ENCODE results near the gene SLC32A1. TPM values are rescaled to one million over a fixed set of nuclear protein-coding genes. Genes with fewer than 3 reads are reported as not detected.

Gene SLC32A1
- total and polyA plus RNA-seq, 2 of the 13 experiments (the other 11 are each of a cell fraction or from before 2014, with no cell fraction given) = not detected

DNA sequence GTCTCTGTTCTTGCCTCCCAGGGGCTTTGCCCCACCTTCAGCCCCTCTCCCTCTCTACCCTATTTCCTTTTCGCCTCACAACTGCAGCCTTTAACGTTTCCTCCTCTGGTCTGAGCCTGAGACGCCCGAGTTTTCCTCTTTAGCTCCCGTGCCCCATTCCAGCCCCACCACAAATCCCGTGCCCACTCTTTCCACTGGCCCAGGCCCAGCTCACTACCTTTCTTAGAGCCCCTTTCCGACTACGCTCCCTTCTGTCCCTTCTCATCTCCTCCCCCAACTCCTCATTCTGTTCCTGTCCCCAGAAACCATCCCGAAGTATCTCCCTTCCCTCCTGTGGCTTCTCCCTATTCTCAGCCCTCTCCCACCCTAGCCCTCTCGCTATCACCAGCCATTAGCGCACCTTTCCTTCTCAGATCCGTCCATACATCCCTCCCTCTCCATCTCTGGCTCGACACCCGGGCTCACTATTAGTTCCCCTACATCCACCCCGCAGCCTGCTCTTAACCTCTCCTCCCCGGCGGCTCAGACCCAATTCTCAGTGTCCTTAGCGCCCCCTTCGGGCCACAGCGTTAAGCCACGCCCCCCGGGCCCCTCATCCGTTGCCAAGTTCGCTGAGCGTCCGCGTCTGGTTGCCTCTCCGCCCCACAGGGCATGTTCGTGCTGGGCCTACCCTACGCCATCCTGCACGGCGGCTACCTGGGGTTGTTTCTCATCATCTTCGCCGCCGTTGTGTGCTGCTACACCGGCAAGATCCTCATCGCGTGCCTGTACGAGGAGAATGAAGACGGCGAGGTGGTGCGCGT lies 2.7 kb downstream of the SLC32A1 start (continued):
- TF ChIP-seq, protein P1, sequence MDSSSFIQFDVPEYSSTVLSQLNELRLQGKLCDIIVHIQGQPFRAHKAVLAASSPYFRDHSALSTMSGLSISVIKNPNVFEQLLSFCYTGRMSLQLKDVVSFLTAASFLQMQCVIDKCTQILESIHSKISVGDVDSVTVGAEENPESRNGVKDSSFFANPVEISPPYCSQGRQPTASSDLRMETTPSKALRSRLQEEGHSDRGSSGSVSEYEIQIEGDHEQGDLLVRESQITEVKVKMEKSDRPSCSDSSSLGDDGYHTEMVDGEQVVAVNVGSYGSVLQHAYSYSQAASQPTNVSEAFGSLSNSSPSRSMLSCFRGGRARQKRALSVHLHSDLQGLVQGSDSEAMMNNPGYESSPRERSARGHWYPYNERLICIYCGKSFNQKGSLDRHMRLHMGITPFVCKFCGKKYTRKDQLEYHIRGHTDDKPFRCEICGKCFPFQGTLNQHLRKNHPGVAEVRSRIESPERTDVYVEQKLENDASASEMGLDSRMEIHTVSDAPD (CRISPR knock-in tag; IDR thresholded peaks at IDR 0.05) = no peak
- peak; percentile 76; the same call in 1 of the 2 replicates for TF ChIP-seq SP4 (CRISPR knock-in tag; IDR thresholded peaks at IDR 0.05)
- no peak for TF ChIP-seq GMEB2 (CRISPR knock-in tag; IDR thresholded peaks at IDR 0.05; ENCODE audit: low read depth)
- no peak for TF ChIP-seq ZNF441 (CRISPR knock-in tag; IDR thresholded peaks at IDR 0.05; ENCODE audit: borderline replicate concordance)
- TF ChIP-seq, protein P2, sequence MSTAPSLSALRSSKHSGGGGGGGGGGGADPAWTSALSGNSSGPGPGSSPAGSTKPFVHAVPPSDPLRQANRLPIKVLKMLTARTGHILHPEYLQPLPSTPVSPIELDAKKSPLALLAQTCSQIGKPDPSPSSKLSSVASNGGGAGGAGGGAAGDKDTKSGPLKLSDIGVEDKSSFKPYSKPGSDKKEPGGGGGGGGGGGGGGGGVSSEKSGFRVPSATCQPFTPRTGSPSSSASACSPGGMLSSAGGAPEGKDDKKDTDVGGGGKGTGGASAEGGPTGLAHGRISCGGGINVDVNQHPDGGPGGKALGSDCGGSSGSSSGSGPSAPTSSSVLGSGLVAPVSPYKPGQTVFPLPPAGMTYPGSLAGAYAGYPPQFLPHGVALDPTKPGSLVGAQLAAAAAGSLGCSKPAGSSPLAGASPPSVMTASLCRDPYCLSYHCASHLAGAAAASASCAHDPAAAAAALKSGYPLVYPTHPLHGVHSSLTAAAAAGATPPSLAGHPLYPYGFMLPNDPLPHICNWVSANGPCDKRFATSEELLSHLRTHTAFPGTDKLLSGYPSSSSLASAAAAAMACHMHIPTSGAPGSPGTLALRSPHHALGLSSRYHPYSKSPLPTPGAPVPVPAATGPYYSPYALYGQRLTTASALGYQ (CRISPR knock-in tag; IDR thresholded peaks at IDR 0.05) = no peak
- TF ChIP-seq NR2C2 (CRISPR knock-in tag; IDR thresholded peaks at IDR 0.05; ENCODE audit: borderline replicate concordance) = no peak
- TF ChIP-seq ZNF335 (CRISPR knock-in tag; IDR thresholded peaks at IDR 0.05) = no peak
- TF ChIP-seq KLF6 (CRISPR knock-in tag; IDR thresholded peaks at IDR 0.05) = no peak
- 0 out of 2 replicates have a peak, but pooled peaks have one; percentile 17 for TF ChIP-seq ZFY (CRISPR knock-in tag; IDR thresholded peaks at IDR 0.05)
- TF ChIP-seq RFXANK (CRISPR knock-in tag; IDR thresholded peaks at IDR 0.05) = no peak
- no peak for TF ChIP-seq BORCS8-MEF2B (CRISPR knock-in tag; IDR thresholded peaks at IDR 0.05)
- no peak for TF ChIP-seq ZNF644 (CRISPR knock-in tag; IDR thresholded peaks at IDR 0.05; ENCODE audit: low read depth)
- TF ChIP-seq DDIT3 (CRISPR knock-in tag; IDR thresholded peaks at IDR 0.05) = no peak
- TF ChIP-seq ZNF33A (CRISPR knock-in tag; IDR thresholded peaks at IDR 0.05; ENCODE audit: borderline replicate concordance) = no peak
- TF ChIP-seq ZNF563 (CRISPR knock-in tag; IDR thresholded peaks at IDR 0.05) = no peak
- TF ChIP-seq, protein P3, sequence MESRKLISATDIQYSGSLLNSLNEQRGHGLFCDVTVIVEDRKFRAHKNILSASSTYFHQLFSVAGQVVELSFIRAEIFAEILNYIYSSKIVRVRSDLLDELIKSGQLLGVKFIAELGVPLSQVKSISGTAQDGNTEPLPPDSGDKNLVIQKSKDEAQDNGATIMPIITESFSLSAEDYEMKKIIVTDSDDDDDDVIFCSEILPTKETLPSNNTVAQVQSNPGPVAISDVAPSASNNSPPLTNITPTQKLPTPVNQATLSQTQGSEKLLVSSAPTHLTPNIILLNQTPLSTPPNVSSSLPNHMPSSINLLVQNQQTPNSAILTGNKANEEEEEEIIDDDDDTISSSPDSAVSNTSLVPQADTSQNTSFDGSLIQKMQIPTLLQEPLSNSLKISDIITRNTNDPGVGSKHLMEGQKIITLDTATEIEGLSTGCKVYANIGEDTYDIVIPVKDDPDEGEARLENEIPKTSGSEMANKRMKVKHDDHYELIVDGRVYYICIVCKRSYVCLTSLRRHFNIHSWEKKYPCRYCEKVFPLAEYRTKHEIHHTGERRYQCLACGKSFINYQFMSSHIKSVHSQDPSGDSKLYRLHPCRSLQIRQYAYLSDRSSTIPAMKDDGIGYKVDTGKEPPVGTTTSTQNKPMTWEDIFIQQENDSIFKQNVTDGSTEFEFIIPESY (CRISPR knock-in tag; IDR thresholded peaks at IDR 0.05) = peak; percentile 79
- no peak for TF ChIP-seq BRCA1 (CRISPR knock-in tag; IDR thresholded peaks at IDR 0.05)
- TF ChIP-seq KLF13 (CRISPR knock-in tag; IDR thresholded peaks at IDR 0.05) = no peak
- TF ChIP-seq STAT5B (CRISPR knock-in tag; IDR thresholded peaks at IDR 0.05) = no peak
- no peak for TF ChIP-seq TBL1XR1 (IDR thresholded peaks at IDR 0.05; ENCODE audit: borderline replicate concordance, low read length, partially characterized antibody)
- no peak for TF ChIP-seq ZNF766 (CRISPR knock-in tag; IDR thresholded peaks at IDR 0.05; ENCODE audit: borderline replicate concordance)
- no peak for TF ChIP-seq SP1 (IDR thresholded peaks at IDR 0.05)
- peak; percentile 96 for TF ChIP-seq SP1 (CRISPR knock-in tag; IDR thresholded peaks at IDR 0.05)
- TF ChIP-seq TCF12 (IDR thresholded peaks at IDR 0.05) = no peak
- no peak for TF ChIP-seq TCF12 (CRISPR knock-in tag; IDR thresholded peaks at IDR 0.05)
- TF ChIP-seq FLYWCH1 (CRISPR knock-in tag; IDR thresholded peaks at IDR 0.05) = no peak
